GM12878 (cell line): ENCODE results near the gene BTBD6.

ENCODE experiments used
- TF ChIP-seq, protein P1 (sequence below), 3 experiments: IDR thresholded peaks in 2 of 3; conservative IDR thresholded peaks in 1 of 3; 2 replicates each; pipeline ENCODE4 v1.5.1; 2011; ENCODE audit warnings: low read depth in 3 of 3, low read length in 3 of 3, mild to moderate bottlenecking in 3 of 3, control low read depth in 2 of 3, moderate library complexity in 2 of 3, inconsistent platforms in 1 of 3, mixed read lengths in 1 of 3; ENCODE audit not compliant: control insufficient read depth in 2 of 3, insufficient read depth in 1 of 3; ENCODE audit errors: extremely low read depth in 1 of 3
- TF ChIP-seq, protein P2 (sequence below): IDR thresholded peaks from 2 replicates; pipeline ENCODE4 v1.6.1; 2011; ENCODE audit warnings: mild to moderate bottlenecking, low read depth, low read length, moderate library complexity; ENCODE audit not compliant: insufficient replicate concordance

DNA sequence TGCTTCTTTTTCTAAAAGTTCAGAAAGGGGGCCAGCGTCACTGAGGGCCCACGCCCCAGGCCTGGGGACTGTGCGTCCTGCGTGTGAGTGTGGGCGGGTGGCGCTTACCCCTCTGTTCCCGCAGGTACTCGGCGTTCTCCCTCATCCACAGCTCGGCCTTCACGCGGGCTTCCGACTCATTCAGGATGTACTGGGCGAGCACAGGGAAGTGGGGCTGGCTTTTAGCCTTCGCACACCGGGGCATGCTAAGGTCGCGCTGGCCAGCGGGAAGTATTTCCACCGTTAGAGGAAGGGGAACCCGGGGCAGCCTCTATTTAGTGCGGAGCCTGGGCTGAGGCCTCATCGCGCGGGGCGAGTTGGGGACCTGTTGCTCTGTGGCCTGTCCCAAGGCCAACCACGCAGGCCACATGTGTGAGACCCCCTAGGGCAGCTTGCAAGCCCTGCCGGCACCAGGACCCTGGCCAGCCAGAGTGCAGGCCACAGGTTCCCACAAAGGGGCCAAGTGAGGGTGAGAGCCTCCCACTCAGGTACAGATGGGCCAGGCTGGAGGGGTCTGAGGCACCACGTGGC is 29.2 kb upstream of the BTBD6 start:
- TF ChIP-seq, protein P1, sequence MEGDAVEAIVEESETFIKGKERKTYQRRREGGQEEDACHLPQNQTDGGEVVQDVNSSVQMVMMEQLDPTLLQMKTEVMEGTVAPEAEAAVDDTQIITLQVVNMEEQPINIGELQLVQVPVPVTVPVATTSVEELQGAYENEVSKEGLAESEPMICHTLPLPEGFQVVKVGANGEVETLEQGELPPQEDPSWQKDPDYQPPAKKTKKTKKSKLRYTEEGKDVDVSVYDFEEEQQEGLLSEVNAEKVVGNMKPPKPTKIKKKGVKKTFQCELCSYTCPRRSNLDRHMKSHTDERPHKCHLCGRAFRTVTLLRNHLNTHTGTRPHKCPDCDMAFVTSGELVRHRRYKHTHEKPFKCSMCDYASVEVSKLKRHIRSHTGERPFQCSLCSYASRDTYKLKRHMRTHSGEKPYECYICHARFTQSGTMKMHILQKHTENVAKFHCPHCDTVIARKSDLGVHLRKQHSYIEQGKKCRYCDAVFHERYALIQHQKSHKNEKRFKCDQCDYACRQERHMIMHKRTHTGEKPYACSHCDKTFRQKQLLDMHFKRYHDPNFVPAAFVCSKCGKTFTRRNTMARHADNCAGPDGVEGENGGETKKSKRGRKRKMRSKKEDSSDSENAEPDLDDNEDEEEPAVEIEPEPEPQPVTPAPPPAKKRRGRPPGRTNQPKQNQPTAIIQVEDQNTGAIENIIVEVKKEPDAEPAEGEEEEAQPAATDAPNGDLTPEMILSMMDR (IDR thresholded peaks at IDR 0.05 in 2 of 3, conservative IDR thresholded peaks at IDR 0.05 in 1 of 3; ENCODE audit: control insufficient read depth in 2 of 3, extremely low read depth in 1 of 3, insufficient read depth in 1 of 3, low read depth in 3 of 3, low read length in 3 of 3): no peak
- TF ChIP-seq, protein P2, sequence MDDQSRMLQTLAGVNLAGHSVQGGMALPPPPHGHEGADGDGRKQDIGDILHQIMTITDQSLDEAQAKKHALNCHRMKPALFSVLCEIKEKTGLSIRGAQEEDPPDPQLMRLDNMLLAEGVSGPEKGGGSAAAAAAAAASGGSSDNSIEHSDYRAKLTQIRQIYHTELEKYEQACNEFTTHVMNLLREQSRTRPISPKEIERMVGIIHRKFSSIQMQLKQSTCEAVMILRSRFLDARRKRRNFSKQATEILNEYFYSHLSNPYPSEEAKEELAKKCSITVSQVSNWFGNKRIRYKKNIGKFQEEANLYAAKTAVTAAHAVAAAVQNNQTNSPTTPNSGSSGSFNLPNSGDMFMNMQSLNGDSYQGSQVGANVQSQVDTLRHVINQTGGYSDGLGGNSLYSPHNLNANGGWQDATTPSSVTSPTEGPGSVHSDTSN: no peak
